HUDEP-2 (cell line): ENCODE data around the gene TPX2.

Source experiments
- DNase-seq, 76 experiments: peaks; one replicate each; lab custom pipeline; 2025; ENCODE audit not compliant: unreplicated experiment in 76 of 76; lab: John Stamatoyannopoulos, UW

Gene TPX2

DNA sequence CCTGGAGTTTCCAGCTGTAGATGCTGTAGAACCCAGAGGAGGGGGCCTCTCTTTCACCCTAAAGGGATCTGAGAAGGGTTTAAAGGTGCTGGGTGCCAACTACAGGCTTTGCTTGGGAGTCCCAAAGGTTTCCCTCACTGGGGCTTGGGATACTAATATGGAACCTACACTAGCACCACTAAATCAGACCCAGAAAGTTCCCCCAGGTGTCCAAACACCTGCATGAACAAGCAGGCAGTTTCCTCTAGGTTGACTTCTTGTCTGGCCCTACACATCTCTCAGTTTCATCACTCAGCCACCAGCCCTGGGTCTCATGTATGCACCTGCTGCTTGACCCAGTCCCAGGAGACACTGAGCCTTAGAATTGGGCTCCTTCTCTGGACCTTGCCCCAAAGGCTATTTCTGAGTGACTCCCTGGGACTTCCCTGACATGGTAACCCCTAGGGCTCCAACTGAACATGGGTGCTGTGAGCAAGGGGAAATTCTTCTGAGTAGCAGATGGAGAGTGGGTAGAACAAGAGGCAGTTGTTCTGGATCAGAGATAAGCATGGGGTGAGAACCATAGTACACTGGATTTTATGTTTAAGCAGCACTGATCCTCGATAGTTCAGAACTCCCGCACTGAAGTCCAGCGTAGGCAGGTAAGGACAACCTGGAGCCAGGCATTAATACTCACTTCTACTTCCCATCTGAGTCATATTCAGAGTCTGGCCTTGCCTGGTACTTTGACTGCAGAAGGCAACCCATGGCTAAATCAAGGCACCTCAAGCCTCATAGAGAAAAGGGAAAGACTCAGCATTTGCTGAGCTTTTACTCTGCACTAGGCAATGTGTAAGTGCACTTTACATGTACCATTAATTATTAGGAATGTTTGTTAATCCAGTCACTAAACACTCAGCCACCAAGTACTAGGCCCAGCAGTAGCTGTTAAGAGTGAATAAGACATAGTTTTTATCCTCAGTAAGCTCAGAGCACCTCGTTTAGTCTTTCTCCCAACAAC is 33.2 kb upstream of the TPX2 start:
- DNase-seq = peak in 2 of 76 experiments; percentile 9 to 12

DNA sequence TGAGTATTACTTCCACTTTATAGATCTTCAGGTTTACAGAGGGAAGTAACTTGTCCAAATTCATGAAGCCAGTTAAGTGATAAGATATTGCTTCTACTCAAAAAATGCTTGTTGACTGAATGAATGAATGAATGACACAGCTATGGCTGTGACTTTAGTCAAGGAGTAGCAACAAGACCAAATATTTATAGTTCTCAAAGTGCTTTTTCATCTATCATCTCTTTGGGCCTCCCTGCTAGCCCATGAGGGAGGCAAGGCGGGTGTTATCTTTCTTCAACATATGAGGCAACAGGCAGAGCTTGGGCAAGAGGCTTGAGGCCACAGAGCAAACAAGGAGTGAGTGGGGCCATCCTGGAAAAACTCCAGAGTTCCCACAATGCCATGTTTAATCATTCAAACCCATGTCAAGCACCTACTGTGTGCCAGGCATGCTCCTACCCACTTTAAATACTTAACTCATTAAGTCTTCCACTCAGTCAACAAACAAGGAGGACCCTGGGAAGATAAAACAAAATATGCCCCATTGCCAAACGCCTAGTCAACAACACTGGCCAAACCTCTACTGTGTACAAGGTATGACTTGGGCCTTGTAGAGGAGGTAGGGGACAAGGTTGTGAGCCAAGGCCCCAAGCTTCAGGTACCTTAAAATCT is 32.4 kb upstream of the TPX2 start:
- peak in 73 of 76 experiments; percentile 27 to 91 (median 69) for DNase-seq

DNA sequence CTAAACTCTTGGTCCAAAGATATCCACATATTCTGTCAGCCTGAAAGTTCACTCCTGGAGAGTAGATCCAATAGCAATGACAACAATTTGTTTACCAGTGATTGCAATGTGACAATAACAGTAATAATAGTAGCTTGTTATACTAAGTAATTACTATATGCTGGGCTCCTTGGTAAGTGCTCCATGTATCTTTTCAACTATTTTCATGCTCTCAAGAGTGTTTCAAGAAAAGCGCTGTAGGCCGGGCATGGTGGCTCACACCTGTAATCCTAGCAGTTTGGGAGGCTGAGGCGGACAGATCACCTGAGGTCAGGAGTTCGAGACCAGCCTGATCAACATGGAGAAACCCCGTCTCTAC is 31.9 kb upstream of the TPX2 start:
- DNase-seq = no peak

DNA sequence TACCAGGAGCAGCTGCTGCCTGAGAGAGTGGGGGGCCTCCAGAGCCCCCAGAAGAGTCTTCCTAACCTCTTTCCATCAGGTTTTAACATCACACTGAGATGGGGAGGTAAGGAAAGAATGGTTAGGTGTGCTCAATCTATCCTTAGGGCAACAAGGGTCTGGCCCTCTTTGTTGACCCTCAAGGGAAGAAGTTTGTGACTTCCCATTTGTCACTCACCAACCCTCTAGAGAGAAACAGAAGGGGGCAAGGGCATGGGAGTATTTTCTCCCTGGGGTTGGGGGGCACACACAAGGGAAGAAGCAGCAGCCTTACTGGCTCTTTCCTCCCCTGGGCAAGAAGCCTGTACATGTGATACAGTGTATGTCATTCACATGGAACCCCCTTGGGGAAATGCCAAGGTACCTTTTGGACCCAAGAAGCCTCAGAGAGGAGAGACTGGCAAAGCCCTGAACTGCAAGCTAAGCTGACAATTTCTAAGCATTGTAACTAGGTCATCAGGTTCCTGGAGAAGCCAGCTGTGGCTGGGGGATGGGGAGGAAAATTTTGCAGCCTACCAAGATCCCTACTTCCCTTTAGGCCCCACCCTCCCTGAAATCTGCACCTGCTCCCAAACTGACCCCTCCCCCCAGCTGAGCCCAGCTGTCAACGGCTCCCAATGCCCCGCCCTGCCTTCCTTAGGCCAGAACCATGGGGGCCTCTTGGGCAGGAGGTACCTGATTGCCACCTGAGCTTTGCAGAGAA is 30.9 kb upstream of the TPX2 start:
- peak in 13 of 76 experiments; percentile 10 to 56 (median 30) for DNase-seq

DNA sequence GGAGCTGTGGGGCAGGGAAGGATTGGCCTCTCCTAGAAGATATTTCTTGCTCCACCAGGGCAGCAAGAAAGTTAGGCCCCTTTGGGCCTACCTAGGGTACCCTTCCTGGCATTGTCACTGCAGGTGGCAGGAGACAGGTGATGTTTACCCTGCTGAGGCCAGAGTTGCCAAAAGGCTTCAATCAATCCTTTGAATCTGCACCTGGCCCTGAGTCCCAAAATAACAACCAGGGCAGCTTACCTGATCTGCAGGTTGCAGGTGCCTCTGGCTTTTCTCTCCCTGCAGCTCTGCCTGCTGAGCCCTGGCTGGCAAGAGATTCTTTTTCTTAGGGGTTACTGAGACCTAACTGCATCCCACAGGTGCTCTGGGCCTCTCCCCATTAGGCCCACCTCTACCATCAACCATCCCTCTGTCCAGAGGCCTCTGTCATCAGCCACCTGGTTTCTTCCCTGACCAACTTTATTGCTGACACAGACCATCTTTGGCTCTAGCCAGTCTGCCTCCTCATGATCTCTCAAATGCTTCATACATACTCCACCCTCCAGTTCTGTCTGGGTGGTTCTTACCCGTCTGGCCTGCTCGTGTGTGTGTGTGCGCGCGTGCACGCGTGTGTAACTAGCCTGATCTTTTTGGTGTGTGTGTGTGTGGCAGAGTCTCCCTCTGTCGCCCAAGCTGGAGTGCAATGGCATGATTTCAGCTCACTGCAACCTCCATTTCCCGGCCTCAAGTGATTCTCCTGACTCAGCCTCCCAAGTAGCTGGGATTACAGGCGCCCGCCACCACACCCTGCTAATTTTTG is 30.2 kb upstream of the TPX2 start:
- no peak for DNase-seq

DNA sequence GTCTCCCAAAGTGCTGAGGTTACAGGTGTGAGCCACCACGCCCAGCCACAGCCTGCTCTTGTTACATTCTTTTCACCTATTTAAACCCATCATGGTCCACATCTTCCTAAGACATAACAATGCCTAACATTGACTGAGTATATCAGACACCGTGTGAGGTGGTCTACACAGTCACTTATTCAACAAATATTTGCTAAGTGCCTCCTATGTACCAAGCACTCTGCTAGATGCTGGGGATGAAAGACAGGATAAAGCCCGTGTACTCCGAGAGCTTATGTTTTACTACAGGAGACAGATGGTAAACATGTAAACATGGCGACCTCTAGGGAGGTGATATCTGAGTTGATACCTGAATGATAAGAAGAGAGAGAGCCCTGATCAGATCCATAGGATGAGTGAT is 29.2 kb upstream of the TPX2 start:
- DNase-seq = no peak

DNA sequence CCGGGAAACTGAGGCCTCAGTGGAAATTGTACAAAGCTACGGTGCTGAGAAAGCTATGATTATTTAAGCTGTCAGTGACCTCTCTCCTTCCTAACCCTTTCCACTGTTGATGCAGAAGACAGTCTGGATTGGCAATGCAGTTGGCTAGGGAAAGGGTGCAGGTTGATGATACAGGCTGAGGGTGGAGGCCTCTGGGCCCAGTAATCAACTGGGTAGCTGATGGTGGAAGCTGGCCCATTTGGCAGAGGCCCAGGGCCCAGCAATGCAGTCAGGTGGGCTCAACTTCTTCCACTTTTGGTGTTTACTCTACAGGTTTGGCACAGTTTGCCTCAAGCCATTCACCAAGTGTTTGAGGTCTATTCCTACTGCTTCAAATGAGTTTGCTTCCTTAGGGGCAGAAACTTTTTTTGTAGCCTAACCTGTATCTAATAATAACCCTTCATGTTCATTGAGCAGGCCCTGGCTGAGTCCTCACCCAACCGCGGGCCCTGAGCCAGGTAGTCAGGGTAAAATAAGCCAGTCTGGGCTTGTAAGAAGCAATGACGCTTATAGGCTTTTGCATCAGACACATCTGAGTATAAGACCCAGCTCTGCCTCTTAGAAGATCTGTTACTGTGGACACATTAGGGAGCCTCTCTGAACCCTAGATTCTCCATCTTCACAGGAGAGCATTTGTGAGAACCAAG is 28.5 kb upstream of the TPX2 start:
- DNase-seq = peak in 41 of 76 experiments; percentile 10 to 69 (median 30)

DNA sequence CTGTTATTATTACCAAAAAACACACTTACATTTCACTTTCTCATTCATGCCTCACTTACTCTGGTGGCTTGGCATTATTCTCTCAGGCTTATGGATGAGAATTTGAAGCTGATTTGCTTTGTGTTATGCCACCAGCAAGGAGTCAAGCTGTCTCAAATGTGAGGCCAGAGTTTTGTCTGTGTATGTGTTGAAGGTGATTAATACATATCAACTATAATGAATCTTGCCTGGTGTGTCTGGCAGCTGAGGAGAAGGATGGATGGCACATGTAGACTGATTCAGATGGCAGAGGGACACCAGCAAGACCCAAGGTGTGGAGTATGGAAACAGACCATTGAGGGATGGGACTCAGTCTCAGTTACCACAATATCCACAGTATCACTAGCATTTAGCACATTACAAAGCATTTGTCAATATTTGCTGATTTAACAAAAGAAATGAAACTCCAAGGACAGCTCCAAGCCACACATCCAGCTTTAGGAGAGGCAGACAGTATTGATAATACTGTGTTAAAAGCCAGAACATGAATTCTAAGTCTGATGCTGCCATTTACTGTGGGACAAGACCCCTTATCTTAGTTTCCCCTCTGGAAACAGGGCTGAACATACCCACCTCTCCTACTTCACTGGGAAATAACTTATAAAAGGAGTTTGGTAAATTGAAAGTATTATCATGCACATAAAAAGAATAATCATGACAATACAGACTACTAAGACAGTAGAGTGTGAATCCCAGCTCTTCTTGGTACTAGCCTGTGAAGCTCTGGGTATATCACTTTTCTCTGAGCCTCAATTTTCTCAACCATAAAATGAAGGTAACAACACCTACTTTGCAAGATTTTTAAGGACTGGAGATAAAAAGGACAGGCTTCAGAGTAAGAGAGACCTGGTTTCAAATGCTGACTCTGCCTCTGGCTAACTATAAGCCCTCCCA is 27.6 kb upstream of the TPX2 start:
- no peak for DNase-seq

DNA sequence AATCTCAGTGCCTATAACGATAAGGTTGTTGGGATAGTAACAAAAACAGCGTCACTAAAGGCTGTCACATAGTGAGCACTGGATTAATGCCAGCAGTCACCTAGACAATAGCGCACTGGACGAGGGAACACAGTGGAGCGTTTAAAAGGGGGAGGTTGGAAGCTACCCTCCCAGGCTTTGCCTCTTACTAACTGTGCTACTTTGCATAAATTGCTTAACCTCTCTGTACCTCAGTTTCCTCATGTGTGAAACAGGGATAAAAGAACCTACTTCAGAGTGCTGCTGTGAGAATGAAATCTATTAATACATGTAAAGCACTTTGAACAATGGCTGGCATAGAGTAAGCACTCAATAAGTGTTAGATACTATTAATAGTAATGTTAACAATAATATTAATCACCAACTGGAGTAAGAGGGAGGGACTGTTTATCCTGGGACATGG is 27.0 kb upstream of the TPX2 start:
- DNase-seq = peak in 9 of 76 experiments; percentile 34 to 68 (median 51)

DNA sequence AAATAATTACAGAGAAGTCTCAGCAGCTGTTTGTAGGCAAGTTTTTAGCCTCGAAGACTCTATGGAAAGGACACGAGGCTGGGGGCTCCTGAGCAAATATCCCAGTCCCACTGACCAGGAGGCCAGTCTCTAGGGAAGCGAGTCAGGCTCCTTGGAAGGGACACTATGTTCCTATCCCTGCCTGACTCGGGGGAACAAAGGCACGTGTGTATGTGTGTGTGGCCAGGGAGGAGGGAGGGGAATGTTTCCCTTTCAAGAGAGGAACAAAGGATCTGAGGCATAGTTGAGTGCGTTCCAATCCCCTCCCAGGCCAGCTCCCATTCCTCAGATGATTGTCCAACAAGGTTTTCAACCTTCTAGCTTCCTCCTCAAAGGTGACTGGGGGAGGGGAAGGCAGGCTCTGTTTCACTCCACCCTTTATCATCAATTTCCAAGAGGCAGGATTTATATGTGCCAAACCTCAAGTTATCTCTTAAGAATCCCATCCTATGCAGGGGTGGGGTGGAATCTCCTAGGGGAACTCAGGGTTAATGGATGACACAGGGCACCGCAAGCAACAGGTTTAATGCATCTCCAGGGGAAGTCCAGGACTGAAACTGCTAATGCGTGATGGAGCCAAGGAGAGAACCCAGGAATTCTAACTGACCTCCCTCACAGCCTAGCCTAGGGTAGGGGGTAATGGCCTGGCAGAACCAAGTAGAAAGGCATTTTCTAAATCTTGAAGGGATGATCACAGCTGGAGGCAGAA is 26.4 kb upstream of the TPX2 start:
- DNase-seq = no peak

DNA sequence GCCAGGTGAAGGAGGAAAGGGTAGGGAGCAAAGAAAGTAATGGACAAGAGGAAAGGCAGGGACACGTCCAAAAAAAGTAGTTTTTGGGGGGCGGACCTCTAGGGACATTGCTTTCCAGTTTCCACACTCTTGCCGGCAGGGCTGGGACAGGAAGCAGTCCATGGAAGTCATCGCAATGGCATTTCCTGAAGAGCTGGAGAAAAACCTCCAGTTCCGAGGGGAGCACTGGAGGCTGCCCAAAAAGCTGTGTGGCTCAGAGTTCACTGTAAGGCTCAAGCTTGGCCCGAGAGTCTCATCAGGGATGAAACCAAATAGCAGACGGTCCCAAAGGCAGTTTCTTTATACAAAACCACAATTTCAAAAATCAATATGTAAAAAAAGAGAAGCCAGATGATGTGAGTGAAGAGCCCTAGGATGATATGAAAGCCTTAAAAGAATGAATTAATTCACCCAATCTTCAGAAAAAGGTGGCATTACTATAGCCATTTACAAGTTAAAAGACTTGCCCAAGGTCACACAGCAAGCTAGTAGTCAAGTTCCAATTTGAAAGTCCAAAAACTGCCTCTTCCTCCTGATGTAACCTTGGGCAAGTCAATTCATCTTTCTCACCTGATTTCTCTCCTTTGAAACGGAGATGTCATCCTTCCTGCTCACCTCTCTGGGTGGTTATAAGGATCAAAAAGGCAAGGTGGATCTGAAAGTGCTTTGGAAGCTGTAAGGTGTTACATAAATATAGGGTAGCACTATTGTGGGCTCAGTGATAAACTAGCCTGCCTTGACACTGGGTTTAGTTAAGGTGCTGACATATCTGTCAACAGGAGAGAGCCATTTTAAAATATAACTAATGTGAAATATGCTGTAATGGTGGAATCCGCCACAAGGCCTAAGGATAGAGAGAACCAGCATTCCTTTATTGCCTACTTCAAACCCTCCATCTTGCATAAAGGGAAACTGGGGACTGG is 25.5 kb upstream of the TPX2 start:
- DNase-seq = no peak

DNA sequence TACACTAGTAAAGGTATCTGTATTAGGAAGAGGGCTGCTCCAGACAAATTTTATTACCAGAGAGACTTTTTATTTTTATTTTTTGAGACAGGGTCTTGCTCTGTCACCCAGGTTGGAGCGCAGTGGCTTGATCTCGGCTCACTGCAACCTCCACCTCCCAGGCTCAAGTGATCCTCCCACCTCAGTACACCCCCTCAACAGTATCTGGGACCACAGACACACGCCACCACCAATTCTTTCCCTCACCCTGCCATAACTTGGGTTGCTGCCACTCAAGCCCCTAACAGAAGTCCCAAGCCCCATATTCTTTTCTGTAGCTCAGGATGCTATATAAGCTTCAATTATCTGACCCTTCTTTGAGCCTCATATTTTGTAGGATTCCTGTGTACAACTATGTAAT is 23.3 kb upstream of the TPX2 start:
- peak in 1 of 76 experiments; percentile 25 for DNase-seq

DNA sequence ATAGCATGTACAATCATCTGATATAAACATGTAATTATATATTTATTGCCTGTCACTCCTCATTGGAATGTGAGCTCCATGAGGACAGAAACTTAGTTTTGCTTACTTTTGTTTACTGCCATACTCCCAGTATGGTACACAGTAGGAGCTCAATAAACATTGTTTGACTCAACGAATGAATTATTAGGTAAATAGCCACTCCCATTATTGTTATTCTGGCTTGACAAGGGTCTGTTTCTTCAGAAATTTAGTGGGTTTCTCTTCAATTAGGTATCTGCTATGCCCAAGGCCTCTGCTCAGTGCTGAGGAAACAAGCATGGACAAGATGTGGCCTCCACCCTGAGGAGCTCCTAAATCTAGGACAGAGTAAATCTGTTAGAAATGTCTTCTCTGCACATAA is 22.7 kb upstream of the TPX2 start:
- no peak for DNase-seq

DNA sequence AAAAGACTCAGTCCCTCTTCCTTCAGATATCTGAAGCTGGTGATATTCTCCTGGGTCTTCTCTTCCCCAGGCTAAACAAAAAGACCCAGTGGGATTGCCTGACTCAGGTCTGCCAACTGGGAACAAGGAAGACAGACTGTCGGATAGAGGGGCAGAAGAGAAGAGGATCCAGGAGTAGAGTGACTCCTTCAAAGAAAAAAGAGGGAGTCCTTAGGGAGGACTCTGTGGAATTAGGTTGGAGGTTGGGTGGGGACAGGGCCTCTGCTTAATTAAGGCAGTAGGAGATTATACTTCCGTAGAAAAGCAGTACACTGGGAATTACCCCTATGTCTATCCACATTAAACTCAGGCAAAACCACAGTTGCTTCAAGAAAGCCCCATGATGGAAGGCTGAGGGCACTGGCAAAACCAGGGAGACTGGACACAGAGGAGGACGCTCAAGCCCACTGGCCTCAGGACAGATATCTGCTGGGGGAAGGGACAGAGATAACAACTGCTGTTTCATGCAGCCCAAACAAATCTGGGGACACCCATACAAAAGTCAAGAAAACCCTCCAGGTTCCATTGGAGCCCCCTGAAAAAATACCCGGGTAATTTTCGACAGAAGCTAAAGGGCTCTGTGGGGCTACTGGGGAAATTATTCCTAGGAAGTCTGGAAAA is 22.1 kb upstream of the TPX2 start:
- no peak for DNase-seq

DNA sequence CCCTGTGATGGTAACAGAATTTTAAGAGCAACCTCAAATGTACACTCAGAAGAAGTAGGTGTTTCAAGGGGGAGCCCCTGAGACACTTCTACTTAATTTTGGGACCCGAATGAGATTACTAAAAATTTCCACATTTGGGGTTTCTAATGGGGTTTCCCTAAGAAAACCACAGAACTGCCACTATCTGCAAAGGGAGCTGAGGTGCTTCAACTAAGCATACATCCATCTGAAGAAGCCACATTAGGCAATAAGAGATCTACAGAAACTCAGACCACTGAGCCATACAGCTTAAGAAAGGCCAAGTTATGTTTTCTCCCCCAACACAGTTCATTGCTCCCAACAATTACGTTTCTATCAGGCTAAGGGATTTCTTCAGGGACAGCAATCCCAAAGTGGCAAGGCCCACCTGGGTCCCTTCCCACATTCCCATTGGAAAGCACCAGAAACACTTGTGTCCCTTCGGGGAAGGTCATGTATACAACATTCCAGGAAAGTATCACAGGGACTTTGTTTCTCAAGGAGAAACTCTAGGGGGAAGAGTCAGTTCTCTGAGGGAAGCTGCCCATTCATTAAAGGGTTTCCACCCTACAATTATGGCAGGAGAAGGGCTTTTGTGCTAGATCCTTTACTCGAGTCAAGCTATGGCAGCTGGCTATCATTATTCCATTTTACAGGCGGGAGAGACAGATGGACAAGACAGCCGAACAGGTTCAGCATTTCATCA is 21.4 kb upstream of the TPX2 start:
- DNase-seq = no peak
